Measurements from ENCODE around the gene LEF1.
"Not testable (repeated sequence)": the region's sequence is repeated elsewhere in the genome, so short reads cannot be mapped to it uniquely, and the experiment has no call there.

LEF1 gene

DNA sequence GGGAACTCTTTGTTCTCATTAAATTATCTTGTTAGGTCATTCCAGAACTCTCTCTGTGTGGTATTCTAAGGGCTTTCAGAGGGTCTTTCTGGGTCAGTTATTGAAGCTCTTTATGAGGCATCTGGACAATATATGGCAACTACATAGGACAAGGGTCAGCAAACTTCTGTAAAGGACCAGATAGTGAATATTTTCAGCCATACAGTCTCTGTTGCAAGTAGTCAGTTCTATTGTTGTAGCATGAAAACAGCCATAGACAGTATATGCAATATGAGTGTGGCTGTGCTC, 143.9 kb downstream of the LEF1 start:
- no peak for DNase-seq

DNA sequence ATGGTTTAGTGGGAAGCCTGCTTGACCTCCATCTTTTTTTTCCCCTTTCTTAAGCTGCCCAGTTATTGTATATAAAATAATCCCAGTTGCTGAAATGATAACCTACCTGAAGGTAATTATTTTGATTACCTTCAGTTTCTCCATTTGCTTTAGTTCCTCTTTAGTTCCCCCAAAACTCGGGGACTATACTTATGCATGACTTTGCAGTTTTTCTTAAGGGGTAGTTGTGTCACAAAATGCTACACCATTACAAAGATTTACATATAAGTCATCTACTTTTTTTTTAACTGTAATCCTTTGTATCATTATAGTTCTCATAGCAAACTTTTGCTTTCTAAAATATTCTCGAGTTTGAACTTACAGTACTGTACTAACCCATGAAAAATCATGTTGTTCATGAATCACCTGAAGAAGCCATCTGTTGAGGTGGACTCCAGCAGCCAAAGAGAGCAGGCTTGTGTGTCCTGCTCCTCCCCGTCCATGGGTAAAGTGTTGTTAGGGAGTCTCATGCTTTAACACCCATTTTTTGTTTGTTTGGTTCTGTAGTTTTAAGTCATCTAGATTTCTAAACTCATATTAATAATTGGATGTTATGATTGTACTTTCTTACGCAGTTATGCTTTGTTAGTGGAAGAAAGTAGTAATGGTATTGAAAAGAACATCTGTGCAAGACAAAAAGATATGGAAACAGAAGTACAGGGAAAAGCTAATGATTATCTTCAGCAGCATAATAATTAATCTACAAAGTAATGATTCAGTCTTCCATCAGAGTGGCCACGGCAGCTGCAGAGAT, 144.5 kb downstream of the LEF1 start:
- no peak for DNase-seq

DNA sequence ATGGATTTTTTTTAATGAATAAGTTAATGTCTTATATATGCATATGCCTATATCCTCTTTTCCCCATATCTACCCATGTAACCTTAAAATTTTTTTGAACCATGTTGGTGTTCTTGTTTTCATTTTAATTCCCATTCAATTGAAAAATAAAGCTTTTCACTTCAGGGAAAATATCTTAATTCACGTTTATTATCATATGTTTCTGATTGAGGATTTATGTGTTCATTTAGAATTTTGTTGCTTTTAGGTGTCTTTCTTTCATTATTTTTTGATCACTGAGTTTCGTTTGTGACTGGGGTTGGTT, 149.9 kb downstream of the LEF1 start:
- no peak for DNase-seq

GRCh38 chr4:108018040-108018883, 150.5 kb downstream of the LEF1 start:
- peak; percentile 54 for DNase-seq

DNA sequence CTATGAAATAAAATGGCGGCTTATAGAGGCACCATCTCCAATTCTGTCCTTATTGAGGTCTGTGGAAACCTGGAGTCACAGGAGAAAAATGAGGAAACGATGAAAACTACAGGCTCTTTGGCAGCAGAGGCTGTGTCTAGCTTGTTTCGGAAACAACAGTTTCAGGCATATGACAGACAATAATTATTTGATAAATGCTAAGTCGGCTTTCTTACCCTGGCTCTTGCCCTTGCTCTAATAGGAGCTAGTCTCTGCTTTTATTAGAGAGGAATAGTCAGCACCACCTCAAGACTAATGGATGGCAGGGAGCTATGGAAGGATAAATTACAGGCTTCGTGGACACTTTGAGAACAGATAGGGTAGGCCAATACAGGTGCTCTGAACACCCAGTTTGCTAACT, 154.8 kb downstream of the LEF1 start:
- DNase-seq = no peak

GRCh38 chr4:108013327-108013726, 155.4 kb downstream of the LEF1 start:
- DNase-seq = no peak

DNA sequence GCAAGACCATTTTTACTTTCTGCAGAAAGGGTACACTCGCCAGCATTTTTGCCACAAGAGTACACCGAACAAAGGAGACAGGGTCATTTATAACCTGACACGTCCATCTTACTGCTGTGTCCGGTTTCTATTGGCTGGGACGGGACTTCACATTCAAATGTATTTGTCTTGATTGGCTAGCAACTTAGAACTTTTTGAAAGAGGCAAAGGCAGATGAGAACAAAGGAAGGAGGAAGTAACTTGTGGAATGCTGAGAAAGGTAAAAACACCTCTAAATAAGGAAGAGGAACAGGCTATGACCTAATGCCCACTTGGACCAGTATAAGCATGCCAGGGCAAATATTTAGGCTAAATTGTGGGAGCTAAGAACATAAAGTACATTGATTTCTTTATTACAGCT, 156.3 kb downstream of the LEF1 start:
- not testable (repeated sequence) for DNase-seq

- no peak for DNase-seq
Measured at GRCh38 chr4:108010167-108010566, 158.6 kb downstream of the LEF1 start.

- DNase-seq = no peak
Measured at GRCh38 chr4:108008721-108009120, 160.0 kb downstream of the LEF1 start.

- DNase-seq = no peak
Measured at GRCh38 chr4:108007984-108008383, 160.7 kb downstream of the LEF1 start.

- no peak for DNase-seq
Measured at GRCh38 chr4:108006361-108006760, 162.4 kb downstream of the LEF1 start.

- DNase-seq = no peak
Measured at GRCh38 chr4:108005807-108006206, 162.9 kb downstream of the LEF1 start.

- no peak for DNase-seq
Measured at GRCh38 chr4:108004646-108005045, 164.1 kb downstream of the LEF1 start.

DNA sequence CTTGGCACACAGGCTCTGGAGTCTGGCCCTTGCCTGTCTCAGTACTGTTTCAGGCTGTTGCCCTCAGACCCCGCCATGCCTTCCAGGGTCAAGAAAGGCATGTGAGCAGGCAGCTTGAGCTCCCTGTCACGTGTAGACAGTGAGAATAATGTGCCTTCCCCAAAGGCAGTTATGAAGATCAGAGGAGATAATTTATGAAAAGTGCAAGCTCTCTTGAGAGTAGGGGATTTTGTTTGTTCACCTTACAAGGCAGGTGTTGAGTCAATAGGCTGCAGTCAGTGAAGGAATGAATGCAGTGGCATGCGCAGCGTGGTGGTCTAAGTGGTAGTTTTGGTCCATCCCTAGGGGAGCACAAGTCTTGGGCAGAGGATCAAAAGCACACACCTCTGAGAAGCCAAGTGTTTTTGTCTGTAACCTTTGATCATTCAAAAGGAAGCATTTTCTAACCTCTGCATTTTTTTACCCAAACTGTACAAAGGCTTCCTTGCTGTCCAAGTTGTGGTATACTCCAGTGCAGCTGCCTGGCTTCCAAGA, 164.7 kb downstream of the LEF1 start:
- no peak for DNase-seq

GRCh38 chr4:108001540-108002135, 167.1 kb downstream of the LEF1 start:
- no peak for DNase-seq

- DNase-seq = no peak
Measured at GRCh38 chr4:107999932-108000539, 168.7 kb downstream of the LEF1 start.

GRCh38 chr4:107997794-107998193, 170.9 kb downstream of the LEF1 start:
- DNase-seq = no peak
